DOHH2 (cell line): Measurements from ENCODE around the gene EIF2D.
"Not testable (repeated sequence)": the region's sequence is repeated elsewhere in the genome, so short reads cannot be mapped to it uniquely, and the experiment has no call there.

Source experiments
- H3F3A ChIP-seq: fragments of 200-600 bp; sonication (generic), shearing (Covaris generic); 2 replicates; pipeline ENCODE4 v1.6.0; 2016; ENCODE audit warnings: antibody characterized with exemption, mild to moderate bottlenecking; ENCODE audit not compliant: control insufficient read depth, insufficient read depth
- H3K27ac ChIP-seq: fragments of 200-600 bp; sonication (generic); 2 replicates; pipeline ENCODE4 v1.5.1; 2014; ENCODE audit warnings: low read depth, mild to moderate bottlenecking, low read length, moderate library complexity
- H3K27me3 ChIP-seq: fragments of 200-600 bp; sonication (generic); 2 replicates; pipeline ENCODE4 v1.6.1; 2014; ENCODE audit warnings: mild to moderate bottlenecking, low read length, mixed read lengths; ENCODE audit not compliant: control insufficient read depth
- H3K36me3 ChIP-seq: fragments of 200-600 bp; sonication (generic); 2 replicates; pipeline ENCODE4 v1.6.1; 2014; ENCODE audit warnings: mild to moderate bottlenecking, low read length, moderate library complexity, mixed read lengths; ENCODE audit not compliant: control insufficient read depth
- H3K4me1 ChIP-seq: fragments of 200-600 bp; sonication (generic); 2 replicates; pipeline ENCODE4 v1.6.1; 2014; ENCODE audit warnings: mild to moderate bottlenecking, low read length, mixed read lengths; ENCODE audit not compliant: control insufficient read depth
- H3K4me2 ChIP-seq: fragments of 200-600 bp; sonication (generic); 2 replicates; pipeline ENCODE4 v1.6.0; 2014; ENCODE audit warnings: mild to moderate bottlenecking, low read length, moderate library complexity
- H3K4me3 ChIP-seq: fragments of 200-600 bp; sonication (generic); 2 replicates; pipeline ENCODE4 v1.5.1; 2014; ENCODE audit warnings: mild to moderate bottlenecking, low read length, mixed read lengths
- H3K79me2 ChIP-seq: fragments of 200-600 bp; sonication (generic); 2 replicates; pipeline ENCODE4 v1.6.1; 2014; ENCODE audit warnings: mild to moderate bottlenecking, low read length, mixed read lengths; ENCODE audit not compliant: control insufficient read depth
- H3K9me2 ChIP-seq: fragments of 200-600 bp; sonication (generic); replicated peaks from 2 replicates; pipeline ENCODE4 v1.6.1; 2014; ENCODE audit warnings: mild to moderate bottlenecking, low read length, mixed read lengths; ENCODE audit not compliant: control insufficient read depth
- H3K9me3 ChIP-seq: fragments of 200-600 bp; sonication (generic); 2 replicates; pipeline ENCODE4 v1.6.1; 2014; ENCODE audit warnings: antibody characterized with exemption, low read length, mixed read lengths; ENCODE audit not compliant: control insufficient read depth, insufficient read depth
- H4K20me1 ChIP-seq: fragments of 200-600 bp; sonication (generic); 2 replicates; pipeline ENCODE4 v1.6.0; 2014; ENCODE audit warnings: low read depth, mild to moderate bottlenecking, antibody characterized with exemption, low read length, moderate library complexity; ENCODE audit not compliant: control insufficient read depth, insufficient read depth
- EZH2phosphoT487 ChIP-seq: fragments of 200-600 bp; sonication (generic); IDR thresholded peaks from 2 replicates; pipeline ENCODE4 v1.6.1; 2017; ENCODE audit warnings: borderline replicate concordance, mild to moderate bottlenecking, antibody characterized with exemption, low read length, moderate library complexity, mixed read lengths
- TF ChIP-seq, protein P1 (sequence below): fragments of 200-600 bp; sonication (generic); IDR thresholded peaks from one replicate; pipeline ENCODE4 v1.5.1; 2014; ENCODE audit warnings: antibody characterized with exemption, mild to moderate bottlenecking, low read depth, low read length; ENCODE audit not compliant: poor library complexity, severe bottlenecking

The EIF2D gene

DNA sequence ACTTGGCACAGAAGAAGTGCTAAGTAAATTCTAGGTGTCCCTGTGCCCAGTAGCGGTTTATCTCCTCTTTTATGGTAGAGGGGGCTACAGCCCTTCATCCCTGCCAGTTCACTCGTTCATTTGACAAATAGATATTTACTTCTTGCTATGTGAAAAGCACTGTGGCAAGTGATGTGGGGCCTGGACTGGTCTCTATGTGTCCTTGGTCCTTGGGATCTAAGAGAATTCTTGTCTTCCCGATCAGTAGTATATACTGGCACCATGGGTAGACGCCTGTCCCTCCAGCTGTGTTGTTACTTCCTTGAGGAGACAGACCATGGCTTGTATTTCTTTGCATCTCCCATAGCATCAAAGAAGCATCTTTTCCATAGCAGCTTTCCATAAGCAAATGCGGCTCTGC lies 29.7 kb downstream of the EIF2D start:
- no peak overlapping the region for H3K4me3 ChIP-seq
- H3F3A ChIP-seq, result peaks cover 7% of the 10 kb centered on the region; the same call in 1 of the 2 replicates
- H3K4me1 ChIP-seq, result peaks cover 18% of the 10 kb centered on the region
- H3K79me2 ChIP-seq, result peaks cover 12% of the 10 kb centered on the region; the same call in 1 of the 2 replicates
- H3K36me3 ChIP-seq, result peaks cover 36% of the 10 kb centered on the region
- H3K9me2 ChIP-seq, result no peaks in the 10 kb centered on the region
- TF ChIP-seq, protein P1, sequence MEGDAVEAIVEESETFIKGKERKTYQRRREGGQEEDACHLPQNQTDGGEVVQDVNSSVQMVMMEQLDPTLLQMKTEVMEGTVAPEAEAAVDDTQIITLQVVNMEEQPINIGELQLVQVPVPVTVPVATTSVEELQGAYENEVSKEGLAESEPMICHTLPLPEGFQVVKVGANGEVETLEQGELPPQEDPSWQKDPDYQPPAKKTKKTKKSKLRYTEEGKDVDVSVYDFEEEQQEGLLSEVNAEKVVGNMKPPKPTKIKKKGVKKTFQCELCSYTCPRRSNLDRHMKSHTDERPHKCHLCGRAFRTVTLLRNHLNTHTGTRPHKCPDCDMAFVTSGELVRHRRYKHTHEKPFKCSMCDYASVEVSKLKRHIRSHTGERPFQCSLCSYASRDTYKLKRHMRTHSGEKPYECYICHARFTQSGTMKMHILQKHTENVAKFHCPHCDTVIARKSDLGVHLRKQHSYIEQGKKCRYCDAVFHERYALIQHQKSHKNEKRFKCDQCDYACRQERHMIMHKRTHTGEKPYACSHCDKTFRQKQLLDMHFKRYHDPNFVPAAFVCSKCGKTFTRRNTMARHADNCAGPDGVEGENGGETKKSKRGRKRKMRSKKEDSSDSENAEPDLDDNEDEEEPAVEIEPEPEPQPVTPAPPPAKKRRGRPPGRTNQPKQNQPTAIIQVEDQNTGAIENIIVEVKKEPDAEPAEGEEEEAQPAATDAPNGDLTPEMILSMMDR, result no peak
- no peak for TF ChIP-seq EZH2phosphoT487
- H3K27ac ChIP-seq, result no peak overlapping the region
- no peaks in the 10 kb centered on the region for H3K27me3 ChIP-seq
- H4K20me1 ChIP-seq, result peaks cover 4% of the 10 kb centered on the region; the same call in 1 of the 2 replicates
- H3K4me2 ChIP-seq, result no peak overlapping the region
- H3K9me3 ChIP-seq, result no peaks in the 10 kb centered on the region

DNA sequence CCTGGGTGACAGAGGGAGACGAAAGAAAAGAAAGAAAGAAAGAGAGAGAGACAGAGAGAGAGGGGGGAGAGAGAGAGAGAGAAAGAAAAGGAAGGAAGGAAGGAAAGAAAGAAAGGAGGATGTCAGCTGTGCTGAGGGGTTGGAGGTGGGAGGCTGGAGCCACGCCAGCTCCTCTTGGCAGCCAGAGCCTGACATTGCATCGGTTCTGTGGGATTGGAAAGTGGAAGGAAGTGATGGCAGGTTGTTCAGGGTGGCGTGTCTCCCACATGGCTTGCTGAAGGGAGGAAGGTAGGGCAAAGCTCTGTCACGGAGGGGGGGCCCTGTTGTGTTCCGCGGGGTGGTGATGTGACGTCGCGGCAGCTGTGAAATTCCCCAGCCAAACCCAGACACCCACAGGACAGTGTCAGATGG lies 30.7 kb downstream of the EIF2D start:
- Histone ChIP-seq H3K4me2 (no peak overlapping the region), H3K4me1 (peaks cover 18% of the 10 kb centered on the region)

DNA sequence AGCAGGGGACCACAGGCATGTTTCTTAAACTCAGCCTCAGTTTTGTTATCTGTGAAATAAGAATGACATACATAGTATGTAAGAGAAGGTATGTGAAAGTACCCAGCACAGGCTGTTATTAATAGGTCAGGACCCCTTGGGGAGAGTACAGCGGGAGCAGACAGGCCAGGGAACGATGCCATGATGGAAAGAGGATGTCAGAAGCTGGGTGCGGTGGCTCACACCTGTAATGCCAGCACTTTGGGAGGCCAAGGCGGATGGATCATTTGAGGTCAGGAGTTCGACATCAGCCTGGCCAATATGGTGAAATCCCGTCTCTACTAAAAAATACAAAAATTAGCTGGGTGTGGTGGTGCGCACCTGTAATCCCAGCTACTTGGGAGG lies 31.2 kb downstream of the EIF2D start:
- not testable (repeated sequence) for H3K27ac ChIP-seq, H3F3A ChIP-seq, H3K4me2 ChIP-seq, H3K27me3 ChIP-seq, H3K9me2 ChIP-seq, H4K20me1 ChIP-seq, H3K4me3 ChIP-seq, H3K9me3 ChIP-seq
- Histone ChIP-seq H3K4me1 (peaks cover 21% of the 10 kb centered on the region), H3K36me3 (peaks cover 25% of the 10 kb centered on the region), H3K79me2 (peaks cover 15% of the 10 kb centered on the region; the same call in 1 of the 2 replicates)

More for the DNA sequence above, 30.7 kb downstream of the EIF2D start:
- Histone ChIP-seq H3F3A (peaks cover 7% of the 10 kb centered on the region; the same call in 1 of the 2 replicates), H3K4me3 (no peak overlapping the region), H3K9me2 (no peaks in the 10 kb centered on the region), H3K27me3 (no peaks in the 10 kb centered on the region), H3K79me2 (peaks cover 12% of the 10 kb centered on the region; the same call in 1 of the 2 replicates), H3K9me3 (no peaks in the 10 kb centered on the region), H3K27ac (no peak overlapping the region), H3K36me3 (peaks cover 29% of the 10 kb centered on the region), H4K20me1 (peaks cover 4% of the 10 kb centered on the region; the same call in 1 of the 2 replicates)
- no peak for TF ChIP-seq EZH2phosphoT487
- TF ChIP-seq, protein P1, result no peak

DNA sequence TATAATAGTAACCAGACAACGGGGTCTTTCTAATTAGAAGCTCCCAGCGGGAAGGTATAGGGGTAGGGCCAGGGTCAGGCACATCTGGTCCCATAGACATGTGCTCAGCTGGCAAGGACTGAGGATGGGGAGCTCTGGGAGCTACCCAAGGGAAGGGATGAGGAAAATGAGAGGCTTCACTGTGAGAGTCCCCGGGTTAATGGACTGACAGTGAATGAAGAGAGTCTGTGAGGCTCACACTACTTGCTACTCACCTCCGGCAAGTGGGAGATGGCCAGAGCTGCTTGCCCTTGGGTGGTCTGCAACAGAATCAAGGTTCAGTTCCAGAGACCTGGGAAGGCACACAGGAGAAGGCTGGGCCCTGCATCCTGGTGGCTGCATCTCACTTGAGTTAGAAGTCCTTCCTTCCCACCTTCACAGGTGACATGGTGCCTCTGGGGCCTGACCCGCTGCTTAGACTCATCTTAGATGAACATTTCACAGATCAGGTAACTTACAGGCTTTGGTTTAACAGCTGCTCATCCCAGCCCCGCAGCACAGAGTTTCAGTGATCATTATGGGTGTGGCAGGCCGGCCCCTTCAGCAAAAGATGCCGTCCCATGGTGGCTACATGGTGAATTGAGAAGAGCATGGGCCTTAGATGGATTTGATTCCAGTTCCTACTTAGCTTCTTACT lies 31.7 kb downstream of the EIF2D start:
- H3K27me3 ChIP-seq, result no peaks in the 10 kb centered on the region
- peaks cover 20% of the 10 kb centered on the region for H3K36me3 ChIP-seq
- no peaks in the 10 kb centered on the region for H3K9me2 ChIP-seq
- no peak for TF ChIP-seq EZH2phosphoT487
- TF ChIP-seq, protein P1, result no peak
- H3K4me1 ChIP-seq, result peaks cover 26% of the 10 kb centered on the region
- peaks cover 7% of the 10 kb centered on the region; the same call in 1 of the 2 replicates for H3F3A ChIP-seq
- no peaks in the 10 kb centered on the region for H3K9me3 ChIP-seq
- peak overlapping the region; percentile 48 for H3K4me2 ChIP-seq
- H3K79me2 ChIP-seq, result peaks cover 17% of the 10 kb centered on the region
- H4K20me1 ChIP-seq, result peaks cover 4% of the 10 kb centered on the region; the same call in 1 of the 2 replicates
- H3K27ac ChIP-seq, result peak overlapping the region; percentile 34; the same call in 1 of the 2 replicates
- peak overlapping the region; percentile 26; the same call in 1 of the 2 replicates for H3K4me3 ChIP-seq
